ENCODE measurements around the gene PRCD.
A peak's percentile ranks its signal among the peaks of the same experiment; 100 is the strongest.
"Not testable (repeated sequence)": the region's sequence is repeated elsewhere in the genome, so short reads cannot be mapped to it uniquely, and the experiment has no call there.

The PRCD gene

DNA sequence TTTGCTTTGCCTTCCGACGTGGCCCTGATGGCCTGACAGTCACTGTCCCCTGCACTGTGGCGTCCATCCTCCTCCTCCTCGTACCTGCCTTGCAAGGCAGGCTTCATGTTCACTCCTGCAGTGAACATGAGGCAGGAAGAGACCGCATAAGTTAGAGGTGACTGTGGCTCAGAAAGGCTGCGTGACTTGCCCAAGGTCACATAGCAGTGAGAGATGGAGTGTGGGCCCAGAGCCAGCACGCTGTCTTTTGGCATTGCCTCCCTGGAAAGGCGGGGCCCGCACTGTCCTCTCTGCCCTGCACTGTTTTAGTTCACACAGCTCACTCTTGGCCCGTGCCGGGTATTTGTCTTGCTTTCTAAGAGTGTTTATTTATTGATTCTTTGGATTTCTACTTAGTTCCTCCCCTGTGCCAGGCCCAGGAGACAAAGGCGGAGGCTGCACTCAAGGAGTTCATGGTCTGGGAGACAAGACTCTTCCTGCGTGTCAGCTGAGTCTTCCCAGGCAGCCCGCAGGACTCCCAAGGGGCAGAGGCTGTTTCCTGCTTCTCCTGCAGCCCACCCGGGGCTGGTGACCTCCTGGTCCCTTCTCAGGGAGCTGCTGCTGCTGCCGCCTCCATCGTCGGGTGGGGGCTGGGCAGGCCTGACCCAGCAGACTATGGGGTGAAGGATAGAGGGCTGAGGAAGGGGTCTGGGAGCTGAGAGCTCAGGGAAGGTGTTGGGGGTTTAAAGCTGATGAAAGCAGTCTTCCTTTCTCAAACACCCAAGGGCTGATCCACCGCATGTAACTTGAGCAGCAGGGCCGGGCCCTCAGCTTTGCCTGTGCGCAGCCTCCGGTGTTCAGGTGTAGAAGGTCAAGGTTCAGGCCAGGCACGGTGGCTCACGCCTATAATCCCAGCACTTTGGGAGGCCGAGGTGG, 15.0 kb upstream of the PRCD start:
- no peak overlapping the region for H3K9ac ChIP-seq
- TF ChIP-seq, protein P1, sequence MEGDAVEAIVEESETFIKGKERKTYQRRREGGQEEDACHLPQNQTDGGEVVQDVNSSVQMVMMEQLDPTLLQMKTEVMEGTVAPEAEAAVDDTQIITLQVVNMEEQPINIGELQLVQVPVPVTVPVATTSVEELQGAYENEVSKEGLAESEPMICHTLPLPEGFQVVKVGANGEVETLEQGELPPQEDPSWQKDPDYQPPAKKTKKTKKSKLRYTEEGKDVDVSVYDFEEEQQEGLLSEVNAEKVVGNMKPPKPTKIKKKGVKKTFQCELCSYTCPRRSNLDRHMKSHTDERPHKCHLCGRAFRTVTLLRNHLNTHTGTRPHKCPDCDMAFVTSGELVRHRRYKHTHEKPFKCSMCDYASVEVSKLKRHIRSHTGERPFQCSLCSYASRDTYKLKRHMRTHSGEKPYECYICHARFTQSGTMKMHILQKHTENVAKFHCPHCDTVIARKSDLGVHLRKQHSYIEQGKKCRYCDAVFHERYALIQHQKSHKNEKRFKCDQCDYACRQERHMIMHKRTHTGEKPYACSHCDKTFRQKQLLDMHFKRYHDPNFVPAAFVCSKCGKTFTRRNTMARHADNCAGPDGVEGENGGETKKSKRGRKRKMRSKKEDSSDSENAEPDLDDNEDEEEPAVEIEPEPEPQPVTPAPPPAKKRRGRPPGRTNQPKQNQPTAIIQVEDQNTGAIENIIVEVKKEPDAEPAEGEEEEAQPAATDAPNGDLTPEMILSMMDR (IDR thresholded peaks at IDR 0.05): no peak
- H3K9me3 ChIP-seq (ENCODE audit: control insufficient read depth, low read length): no peaks in the 10 kb centered on the region
- H3K79me2 ChIP-seq: no peaks in the 10 kb centered on the region
- H2AFZ ChIP-seq: peak overlapping the region; percentile 3
- peaks cover 12% of the 10 kb centered on the region for H3K4me1 ChIP-seq
- H3K4me3 ChIP-seq (ENCODE audit: low read depth, low read length): no peak overlapping the region
- no peaks in the 10 kb centered on the region for H3K36me3 ChIP-seq (ENCODE audit: control insufficient read depth, insufficient read depth, low read length)
- H3K4me2 ChIP-seq (ENCODE audit: low read length): no peak overlapping the region
- no peaks in the 10 kb centered on the region for H3K27me3 ChIP-seq (ENCODE audit: control insufficient read depth, insufficient read depth, low read length)
- peak overlapping the region; percentile 48 for H3K27ac ChIP-seq

- not testable (repeated sequence) for H3K36me3 ChIP-seq (ENCODE audit: control insufficient read depth, insufficient read depth, low read length); H3K4me3 ChIP-seq (ENCODE audit: low read depth, low read length)
Observed at GRCh38 chr17:76525513-76525833, 14.4 kb upstream of the PRCD start.

DNA sequence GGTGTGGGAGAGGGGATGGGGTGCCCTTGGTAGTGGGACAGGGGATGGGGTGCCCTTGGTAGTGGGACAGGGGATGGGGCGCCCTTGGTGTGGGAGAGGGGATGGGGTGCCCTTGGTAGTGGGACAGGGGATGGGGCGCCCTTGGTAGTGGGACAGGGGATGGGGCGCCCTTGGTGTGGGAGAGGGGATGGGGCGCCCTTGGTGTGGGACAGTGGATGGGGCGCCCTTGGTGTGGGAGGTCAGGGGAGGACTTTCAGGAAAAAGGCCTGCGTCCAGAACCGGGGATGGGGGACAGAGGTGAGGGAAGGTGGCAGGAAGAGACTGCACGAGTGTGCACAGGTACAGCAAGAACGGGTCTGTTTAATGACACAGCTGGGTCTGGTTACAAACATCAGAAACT, 12.8 kb upstream of the PRCD start:
- not testable (repeated sequence) for H3K27me3 ChIP-seq (ENCODE audit: control insufficient read depth, insufficient read depth, low read length); H3K79me2 ChIP-seq; H3K36me3 ChIP-seq (ENCODE audit: control insufficient read depth, insufficient read depth, low read length); H3K4me2 ChIP-seq (ENCODE audit: low read length); H3K9me3 ChIP-seq (ENCODE audit: control insufficient read depth, low read length); H3K4me3 ChIP-seq (ENCODE audit: low read depth, low read length); H3K9ac ChIP-seq
- Histone ChIP-seq H3K4me1 (peaks cover 14% of the 10 kb centered on the region), H2AFZ (peak overlapping the region; percentile 38), H3K27ac (peak overlapping the region; percentile 69)

More at GRCh38 chr17:76525513-76525833, 14.4 kb upstream of the PRCD start:
- H3K9ac ChIP-seq; H3K27me3 ChIP-seq (ENCODE audit: control insufficient read depth, insufficient read depth, low read length); H3K27ac ChIP-seq; H3K79me2 ChIP-seq; H2AFZ ChIP-seq; H3K4me2 ChIP-seq (ENCODE audit: low read length); H3K9me3 ChIP-seq (ENCODE audit: control insufficient read depth, low read length): not testable (repeated sequence)
- peaks cover 12% of the 10 kb centered on the region for H3K4me1 ChIP-seq

DNA sequence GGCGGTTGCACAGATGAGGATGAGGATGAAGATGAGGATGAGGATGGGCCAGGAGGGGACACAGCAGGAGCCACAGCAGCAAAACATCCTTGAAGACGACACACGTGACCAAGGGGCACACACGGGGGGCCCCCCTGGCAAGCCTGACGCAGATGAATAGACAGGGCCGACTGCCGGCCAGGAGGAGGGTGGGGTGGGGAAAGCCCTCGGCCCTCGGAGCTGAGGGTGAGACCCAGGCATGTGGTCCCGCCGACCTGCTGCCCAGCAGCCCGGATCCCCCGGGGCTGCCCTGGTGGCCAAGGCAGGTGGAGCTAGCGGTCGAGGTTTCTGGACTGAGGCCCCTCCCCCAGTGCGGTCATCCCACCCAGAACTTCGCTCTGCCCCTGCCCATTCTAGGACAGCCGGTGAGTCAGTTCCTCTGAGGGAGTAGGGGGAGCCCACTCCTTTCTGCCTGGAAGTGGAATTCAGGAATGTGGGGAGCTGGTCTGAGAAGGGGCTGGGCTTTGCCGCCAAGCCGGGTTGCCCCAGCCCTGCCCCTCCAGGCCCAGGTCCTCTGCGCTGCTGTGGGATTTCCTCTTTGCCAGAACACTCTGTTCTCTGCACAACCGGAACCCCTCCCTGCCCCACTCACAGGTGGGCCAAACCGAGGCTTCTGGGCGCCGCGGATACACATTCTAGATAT, 12.3 kb upstream of the PRCD start:
- H3K4me3 ChIP-seq (ENCODE audit: low read depth, low read length): no peak overlapping the region
- no peak overlapping the region for H3K4me2 ChIP-seq (ENCODE audit: low read length)
- no peaks in the 10 kb centered on the region for H3K79me2 ChIP-seq
- peaks cover 14% of the 10 kb centered on the region for H3K4me1 ChIP-seq
- peak overlapping the region; percentile 69 for H3K27ac ChIP-seq
- H3K27me3 ChIP-seq (ENCODE audit: control insufficient read depth, insufficient read depth, low read length): no peaks in the 10 kb centered on the region
- no peak overlapping the region for H3K9ac ChIP-seq
- no peaks in the 10 kb centered on the region for H3K9me3 ChIP-seq (ENCODE audit: control insufficient read depth, low read length)
- peak overlapping the region; percentile 38 for H2AFZ ChIP-seq
- TF ChIP-seq, protein P1 (IDR thresholded peaks at IDR 0.05): no peak
- H3K36me3 ChIP-seq (ENCODE audit: control insufficient read depth, insufficient read depth, low read length): no peaks in the 10 kb centered on the region

- Histone ChIP-seq H3K27me3 (ENCODE audit: control insufficient read depth, insufficient read depth, low read length) (no peaks in the 10 kb centered on the region), H3K36me3 (ENCODE audit: control insufficient read depth, insufficient read depth, low read length) (no peaks in the 10 kb centered on the region), H3K79me2 (no peaks in the 10 kb centered on the region), H3K4me1 (peaks cover 14% of the 10 kb centered on the region), H3K27ac (peak overlapping the region; percentile 81), H3K9me3 (ENCODE audit: control insufficient read depth, low read length) (no peaks in the 10 kb centered on the region), H3K9ac (no peak overlapping the region), H2AFZ (no peak overlapping the region), H3K4me2 (ENCODE audit: low read length) (no peak overlapping the region), H3K4me3 (ENCODE audit: low read depth, low read length) (no peak overlapping the region)
- TF ChIP-seq, protein P1 (IDR thresholded peaks at IDR 0.05): no peak
Observed at GRCh38 chr17:76528156-76528527, 11.7 kb upstream of the PRCD start.
